SKM-1 treated with dmso at 0.1 percent for 144 hours (cell line): ENCODE measurements around the gene HK3.
A peak's percentile ranks its signal among the peaks of the same experiment; 100 is the strongest.

Experiments used
- DNase-seq: peaks from one replicate; lab custom pipeline; 2025; ENCODE audit not compliant: unreplicated experiment; lab: John Stamatoyannopoulos, UW

HK3 gene

GRCh38 chr5:176899296-176899891 lies at the start of gene HK3:
TSS of gene HK3 (minus strand) at chr5:176899346. CDS start at chr5:176896159, 3,187 bp downstream.
- DNase-seq: peak; percentile 87

GRCh38 chr5:176948458-176948857 lies 49.3 kb upstream of the HK3 start:
- no peak for DNase-seq

- DNase-seq: no peak
These were observed 48.7 kb upstream of the HK3 start for GRCh38 chr5:176947847-176948246.

GRCh38 chr5:176944268-176944667 lies 45.1 kb upstream of the HK3 start:
- DNase-seq: no peak

GRCh38 chr5:176943816-176944215 lies 44.7 kb upstream of the HK3 start:
- DNase-seq: no peak

GRCh38 chr5:176941951-176942350 lies 42.8 kb upstream of the HK3 start:
- no peak for DNase-seq

- DNase-seq: no peak
These were observed 39.3 kb upstream of the HK3 start for GRCh38 chr5:176938472-176938871.

- DNase-seq: no peak
These were observed 35.9 kb upstream of the HK3 start for GRCh38 chr5:176935017-176935416.

GRCh38 chr5:176934309-176934930 lies 35.3 kb upstream of the HK3 start:
- no peak for DNase-seq

- DNase-seq: no peak
These were observed 30.5 kb upstream of the HK3 start for GRCh38 chr5:176929654-176930053.

- DNase-seq: no peak
These were observed 28.4 kb upstream of the HK3 start for GRCh38 chr5:176927562-176927961.

- DNase-seq: no peak
These were observed 23.7 kb upstream of the HK3 start for GRCh38 chr5:176922817-176923216.

GRCh38 chr5:176921714-176922113 lies 22.6 kb upstream of the HK3 start:
- no peak for DNase-seq

GRCh38 chr5:176918613-176919012 lies 19.5 kb upstream of the HK3 start:
- no peak for DNase-seq

- DNase-seq: no peak
These were observed 17.2 kb upstream of the HK3 start for GRCh38 chr5:176916337-176916736.

GRCh38 chr5:176915906-176916305 lies 16.8 kb upstream of the HK3 start:
- no peak for DNase-seq

GRCh38 chr5:176912115-176912514 lies 13.0 kb upstream of the HK3 start:
- no peak for DNase-seq

GRCh38 chr5:176908675-176909368 lies 9.7 kb upstream of the HK3 start:
- DNase-seq: peak; percentile 32

- DNase-seq: no peak
These were observed 7.7 kb upstream of the HK3 start for GRCh38 chr5:176906796-176907195.

GRCh38 chr5:176906126-176906525 lies 7.0 kb upstream of the HK3 start:
- no peak for DNase-seq

- DNase-seq: no peak
These were observed 5.1 kb upstream of the HK3 start for GRCh38 chr5:176904276-176904675.

- no peak for DNase-seq
These were observed 3.9 kb upstream of the HK3 start for GRCh38 chr5:176902911-176903664.
